K562 (cell line): ENCODE measurements around the gene KATNAL2.

Source experiments
- GTF2A2 ChIP-seq: IDR thresholded peaks from 2 replicates; pipeline ENCODE4 v1.6.1; 2016; ENCODE audit warnings: mild to moderate bottlenecking, missing genetic modification characterization, missing compliant biosample characterization
- POLR2AphosphoS5 ChIP-seq: IDR thresholded peaks from 2 replicates; pipeline ENCODE4 v1.6.1; 2011; ENCODE audit warnings: mild to moderate bottlenecking, low read depth, low read length, moderate library complexity; ENCODE audit not compliant: control insufficient read depth, insufficient read depth
- RAD21 ChIP-seq, 2 experiments: fragments of 250-450 bp in 1 of 2; fragments of 450-650 bp in 1 of 2; sonication (Bioruptor Pico) in 1 of 2; formaldehyde crosslinking in 1 of 2; IDR thresholded peaks in 1 of 2; conservative IDR thresholded peaks in 1 of 2; 2 replicates each; pipeline versions ENCODE4 v1.4.0 to v1.8.0; 2020 to 2022; ENCODE audit warnings: mild to moderate bottlenecking in 2 of 2, moderate library complexity in 1 of 2
- ZNF354B ChIP-seq: fragments of 250-450 bp; sonication (Bioruptor Pico); IDR thresholded peaks from 2 replicates; pipeline ENCODE4 v1.4.0; 2020

- no peak for TF ChIP-seq GTF2A2 (tag)
- no peak for TF ChIP-seq ZNF354B (CRISPR knock-in tag)
- TF ChIP-seq POLR2AphosphoS5: no peak
- TF ChIP-seq RAD21 (CRISPR knock-in tag; conservative IDR thresholded peaks at IDR 0.05 in 1 of 2, IDR thresholded peaks at IDR 0.05 in 1 of 2): no peak
These were observed 49.1 kb upstream of the KATNAL2 start for GRCh38 chr18:46868169-46868921.
